ENCODE results near the gene TNS3. TPM values are rescaled to one million over a fixed set of nuclear protein-coding genes. Genes with fewer than 3 reads are reported as not detected.

Gene TNS3
- total RNA-seq, 1 donor from 2014 or later = 210 TPM

DNA sequence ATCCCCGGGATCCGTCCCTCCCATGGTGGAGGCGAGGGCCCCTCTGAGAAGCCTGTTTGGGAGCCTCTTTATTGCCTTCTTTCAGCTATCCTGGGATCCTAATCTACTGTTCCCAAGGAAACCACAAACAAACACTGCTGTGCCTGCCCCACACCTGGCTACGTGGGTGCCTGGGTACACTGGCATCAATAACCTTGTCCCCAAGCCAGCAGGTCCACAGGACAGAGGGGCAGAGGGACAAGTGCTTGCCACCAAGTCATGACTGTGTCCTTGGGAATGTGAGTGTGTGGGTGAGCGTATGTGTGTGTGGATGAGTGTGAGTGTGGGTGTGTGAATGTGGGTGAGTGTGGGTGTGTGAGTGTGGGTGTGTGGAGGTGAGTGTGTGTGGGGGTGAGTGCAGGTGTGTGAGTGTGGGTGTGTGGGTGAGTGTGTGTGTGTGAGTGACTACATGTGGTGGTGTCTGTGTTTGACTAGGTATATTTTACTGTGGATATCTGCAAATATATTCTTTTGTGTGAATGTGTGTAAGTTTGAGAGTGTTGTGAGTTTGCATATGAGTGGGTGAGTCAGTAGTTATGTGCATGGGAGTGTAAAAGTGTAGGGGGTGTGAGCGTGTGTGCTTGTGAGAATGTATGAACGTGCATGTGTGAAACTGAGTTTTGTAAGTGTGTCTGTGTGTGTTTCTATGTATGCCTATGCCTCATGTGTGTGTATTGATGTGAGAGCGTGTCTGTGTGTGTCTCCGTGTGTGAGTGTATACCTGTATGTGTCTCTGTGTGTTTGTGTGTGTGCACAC lies 96.1 kb downstream of the TNS3 start:
- DNase-seq (ENCODE audit: low read depth) = peak; percentile 55

DNA sequence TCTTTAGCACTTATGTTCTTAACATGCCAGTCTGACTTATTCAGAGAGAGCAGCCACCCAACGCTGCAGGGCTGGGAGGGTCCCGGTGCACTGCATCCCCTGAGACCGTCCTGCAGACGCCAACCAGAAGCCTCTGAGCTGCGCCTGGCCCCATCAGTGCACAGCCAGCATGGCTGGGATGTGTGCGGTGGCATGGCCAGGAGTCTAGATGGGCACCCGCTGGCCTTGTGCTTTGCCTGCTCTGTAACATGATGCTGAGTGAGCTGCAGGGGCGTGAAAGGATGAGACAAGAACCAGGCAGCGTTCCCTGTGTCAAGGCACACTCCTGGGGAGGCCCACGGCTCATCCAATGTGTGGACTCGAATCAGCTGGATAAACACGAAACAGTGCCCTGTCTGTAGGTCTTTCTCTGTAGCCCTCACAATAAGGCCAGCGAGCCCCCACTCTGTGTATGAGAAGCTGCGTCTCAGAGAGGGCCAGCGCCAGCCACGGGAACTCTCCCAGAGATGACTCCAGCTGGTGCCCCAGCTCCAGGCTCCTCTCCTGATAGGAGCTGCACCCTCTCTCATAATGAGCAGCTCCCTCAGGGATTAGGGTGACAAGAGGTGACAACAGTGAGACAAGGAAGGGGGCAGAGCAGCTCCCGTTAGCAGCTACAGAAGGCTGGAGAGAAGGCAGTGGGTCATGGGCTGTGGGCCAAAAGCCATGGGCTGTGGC lies 96.8 kb downstream of the TNS3 start:
- DNase-seq (ENCODE audit: low read depth) = no peak

DNA sequence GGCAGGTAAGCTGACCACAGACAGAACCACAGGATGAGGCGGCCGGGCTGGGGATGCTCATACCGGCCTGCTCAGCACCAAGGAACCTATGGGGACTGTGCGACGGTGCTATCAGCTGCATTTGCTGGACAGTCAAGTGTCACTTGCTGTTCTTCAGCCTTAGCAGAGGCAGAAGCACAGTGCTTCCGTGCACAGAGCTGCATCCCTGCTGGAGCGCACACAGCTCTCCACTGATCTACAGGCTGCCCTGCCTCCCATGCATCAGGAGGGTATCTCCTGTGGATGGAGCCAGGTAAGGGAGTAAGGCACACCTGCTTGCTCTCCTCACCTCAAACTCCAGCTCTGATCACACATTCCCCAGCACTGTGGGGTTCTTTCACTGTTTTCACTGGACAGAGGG lies 97.5 kb downstream of the TNS3 start:
- no peak for DNase-seq (ENCODE audit: low read depth)

DNA sequence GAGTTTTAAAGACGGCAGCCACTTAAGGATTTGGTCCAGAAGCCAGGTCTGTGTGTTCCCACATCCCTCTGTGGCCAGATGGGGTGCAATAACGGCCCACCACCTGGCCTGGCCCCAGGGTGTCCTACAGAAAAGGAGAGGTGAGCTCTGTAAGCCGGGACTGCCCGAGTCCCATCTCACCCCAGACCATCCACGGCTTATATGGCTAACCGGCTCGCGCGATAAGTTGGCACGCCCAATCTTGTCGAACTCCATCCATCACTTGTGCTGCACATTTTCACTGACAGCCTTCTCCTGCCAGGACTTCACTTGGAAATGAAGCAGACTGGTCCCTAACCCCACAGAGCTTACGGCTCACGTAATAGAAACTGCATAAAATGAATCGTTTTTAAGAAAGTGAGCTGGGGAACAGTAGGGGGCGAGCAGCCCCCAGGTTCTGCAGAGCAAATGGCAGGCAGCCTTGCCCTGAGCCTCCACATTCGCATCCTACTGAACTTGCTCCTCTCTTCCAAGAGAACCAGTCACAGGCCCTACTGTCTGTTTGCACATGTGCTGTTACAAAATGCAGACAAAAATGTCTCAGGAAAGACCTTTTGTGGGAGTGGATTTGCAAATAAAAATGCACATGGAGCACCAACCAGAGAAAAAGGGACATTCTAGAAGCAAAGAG lies 98.2 kb downstream of the TNS3 start:
- DNase-seq (ENCODE audit: low read depth) = no peak

DNA sequence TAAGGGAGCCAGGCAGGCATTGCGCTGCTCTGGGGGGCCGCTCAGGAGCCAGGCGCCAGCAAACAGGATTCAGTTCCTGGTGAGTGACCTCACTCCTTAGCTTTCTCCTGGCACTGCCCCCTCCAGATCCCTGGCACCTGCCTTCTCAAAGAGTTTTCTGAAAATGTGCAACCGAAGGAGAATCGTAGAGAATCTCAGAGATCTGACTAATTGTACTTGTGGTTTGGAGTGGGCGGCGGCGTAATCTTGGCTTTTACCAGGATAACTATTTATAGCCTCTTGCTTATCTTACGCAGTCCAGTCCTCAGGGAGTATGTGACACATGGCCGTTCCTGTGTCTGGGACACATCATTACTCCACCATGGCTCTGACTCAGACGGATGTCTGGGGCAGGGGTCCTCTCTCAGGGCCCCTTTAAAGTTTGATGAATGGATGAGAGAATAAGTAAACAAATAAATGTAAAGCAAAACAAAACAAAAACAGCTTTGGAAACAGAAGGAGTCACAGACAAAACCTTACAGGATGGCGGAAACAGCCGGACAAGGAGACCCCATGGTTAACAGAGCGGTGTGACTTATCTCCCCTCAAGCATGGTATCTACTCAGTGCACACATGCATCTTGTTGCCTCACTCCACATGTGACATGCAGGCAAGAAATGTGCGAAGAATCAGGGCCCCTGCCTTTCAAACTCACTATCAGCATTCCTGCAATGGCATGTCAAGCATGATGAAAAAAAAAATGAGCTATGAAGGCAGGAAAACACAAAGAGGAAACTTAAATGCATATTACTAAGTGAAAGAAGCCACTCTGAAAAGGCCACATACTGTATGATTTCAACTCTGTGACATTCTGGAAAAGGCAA lies 99.7 kb downstream of the TNS3 start:
- DNase-seq (ENCODE audit: low read depth) = peak; percentile 94

DNA sequence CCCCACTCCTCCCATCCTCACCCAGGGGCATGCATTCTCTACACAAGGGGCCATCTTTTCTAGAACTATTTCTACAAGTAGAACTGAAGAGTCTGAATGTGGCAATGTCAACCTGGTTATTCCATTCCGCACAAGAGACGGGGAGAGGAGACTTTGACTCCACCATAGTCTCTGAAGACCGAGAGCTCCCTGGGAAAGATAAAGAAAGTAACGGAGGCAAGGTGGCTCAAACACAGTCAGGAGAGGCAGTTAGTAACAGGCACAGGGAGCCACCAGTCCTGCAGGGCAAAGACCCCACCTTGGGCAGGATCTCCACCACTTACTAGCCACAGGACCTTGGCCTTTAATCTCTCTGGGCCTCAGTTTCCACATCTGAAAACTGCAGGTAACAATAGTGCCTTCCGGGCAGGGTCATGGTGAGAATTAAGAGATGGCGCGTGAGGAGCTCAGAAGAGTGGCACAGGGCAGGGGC lies 100.3 kb downstream of the TNS3 start:
- DNase-seq (ENCODE audit: low read depth) = no peak

DNA sequence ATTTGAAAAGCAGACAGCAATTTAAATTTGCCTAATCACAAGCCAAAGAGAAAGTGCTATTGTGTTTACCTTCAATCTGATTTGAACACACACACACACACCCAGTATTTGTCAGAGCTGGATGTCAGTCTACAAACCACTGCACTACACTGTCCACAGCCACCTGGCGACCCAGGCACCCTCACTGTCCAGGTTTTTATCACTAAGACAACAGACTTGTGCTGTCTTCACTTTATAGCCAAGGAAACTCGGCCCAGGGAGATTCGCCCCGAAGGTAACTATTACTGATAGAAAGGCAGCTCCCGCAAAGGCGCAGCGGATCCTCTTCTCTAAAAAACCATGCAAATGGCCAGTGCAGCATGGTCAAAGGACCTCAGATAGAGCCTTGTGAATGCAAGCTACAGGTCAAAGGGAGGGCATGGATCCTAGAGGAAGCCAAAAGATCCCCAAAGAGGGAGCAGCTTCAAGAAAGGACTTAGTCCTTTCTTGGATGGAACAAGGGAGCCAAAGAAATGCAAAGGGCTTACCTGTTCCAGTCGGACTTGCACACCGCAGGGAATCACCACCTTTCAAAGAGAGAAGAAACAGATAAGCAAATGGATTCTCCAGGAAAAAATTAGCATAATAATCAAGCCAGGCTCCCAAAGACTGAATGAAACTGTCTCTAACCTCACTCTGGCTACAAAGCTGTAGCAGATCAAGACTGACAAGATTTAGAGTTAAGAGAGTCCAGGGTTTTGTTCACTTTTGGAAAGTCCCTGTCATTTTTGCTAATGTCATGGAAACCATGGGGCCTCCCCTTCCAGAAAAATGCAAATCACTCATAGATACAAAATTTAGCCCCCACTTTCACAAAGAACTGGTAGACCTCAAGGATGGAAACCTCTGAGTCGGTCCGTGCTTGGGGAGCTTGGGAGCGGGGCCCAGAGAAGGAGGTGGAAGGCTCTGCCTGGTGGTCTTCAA lies 101.1 kb downstream of the TNS3 start:
- no peak for DNase-seq (ENCODE audit: low read depth)

DNA sequence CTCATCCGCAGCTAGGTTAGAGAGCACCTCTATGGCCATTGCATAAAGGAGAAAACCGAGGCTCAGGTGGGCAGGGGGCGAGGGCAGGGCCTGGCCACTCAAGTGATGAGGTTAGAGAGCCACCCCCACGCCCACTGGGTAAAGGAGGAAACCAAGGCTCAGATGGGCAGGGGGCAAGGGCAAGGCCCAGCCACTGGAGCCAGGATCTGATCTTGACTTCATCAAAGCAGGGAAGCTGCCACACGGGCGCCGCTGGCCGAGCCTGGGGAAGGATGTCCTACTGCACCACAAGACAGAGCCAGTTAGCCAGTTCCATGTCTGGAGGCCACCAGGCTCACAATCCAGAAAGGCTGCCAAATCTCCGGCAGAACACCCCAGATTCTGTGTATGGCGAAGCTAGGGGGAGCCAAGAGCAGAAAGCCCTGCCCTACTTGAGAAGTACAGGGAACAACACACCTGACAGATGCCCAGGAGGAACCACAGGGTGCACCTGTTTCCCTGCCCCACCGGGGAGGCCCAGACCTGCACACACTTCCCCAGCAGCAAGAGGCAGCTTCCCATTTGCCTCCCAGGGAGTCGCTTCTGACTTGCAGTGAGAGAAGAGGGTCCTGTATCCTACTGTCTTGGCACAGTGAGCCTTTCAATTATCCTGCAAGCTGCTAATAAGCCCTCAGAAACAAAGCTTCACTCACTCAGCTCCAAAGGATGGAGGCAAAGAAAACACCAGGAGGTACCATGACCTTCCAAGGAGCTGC lies 101.9 kb downstream of the TNS3 start:
- DNase-seq (ENCODE audit: low read depth) = no peak

DNA sequence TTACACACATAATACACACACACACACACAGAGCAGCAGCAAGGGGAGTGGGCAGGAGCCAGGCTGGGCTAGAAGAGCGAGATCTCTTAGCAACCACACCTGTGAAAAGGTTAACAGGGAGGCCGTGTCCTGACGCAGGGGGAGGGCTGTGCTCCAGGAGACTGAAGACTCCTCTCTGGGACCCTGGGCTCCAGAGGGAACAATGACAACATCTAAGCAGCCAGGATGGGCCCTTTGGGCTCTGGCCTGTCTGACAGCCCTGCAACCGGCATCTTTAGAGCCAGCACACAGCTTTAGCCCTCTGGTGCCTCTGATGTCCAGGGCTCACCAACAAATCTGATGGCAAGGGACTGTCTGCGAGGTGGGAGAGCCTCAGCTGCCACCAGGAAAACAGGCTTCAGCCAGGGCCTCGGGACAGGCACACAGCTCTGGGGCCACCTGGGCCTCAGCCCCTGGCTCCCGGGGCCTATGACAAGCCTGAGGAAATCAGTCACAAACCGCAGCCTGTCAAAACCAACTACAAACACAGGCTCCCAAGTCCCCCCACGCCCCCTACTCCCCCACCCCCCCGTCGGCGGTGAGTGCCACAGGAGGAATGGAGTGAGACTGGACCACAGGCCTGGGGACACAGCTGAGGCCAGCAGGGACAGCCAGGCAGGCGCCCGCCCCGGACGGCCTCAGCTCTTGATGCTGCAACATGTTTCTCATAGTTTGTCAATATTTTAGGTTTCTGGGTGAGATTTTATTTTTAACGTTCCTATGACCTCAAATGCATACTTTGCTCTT lies 102.8 kb downstream of the TNS3 start:
- no peak for DNase-seq (ENCODE audit: low read depth)

DNA sequence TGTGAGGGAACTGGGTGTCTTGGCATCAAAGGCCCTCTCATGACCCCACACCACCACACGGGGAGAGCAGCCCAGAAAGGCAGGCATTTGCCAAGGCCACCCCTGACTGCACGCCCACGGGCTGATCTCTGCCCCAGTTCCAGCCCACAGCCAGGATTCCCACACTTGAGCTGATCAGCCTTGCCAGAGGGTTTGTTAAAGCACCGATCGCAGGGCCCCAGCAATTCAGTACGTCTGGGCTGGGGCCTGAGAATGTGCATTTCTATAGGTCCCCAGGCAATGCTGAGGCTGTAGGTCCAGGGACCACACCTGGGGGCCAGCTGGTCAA lies 103.9 kb downstream of the TNS3 start:
- peak; percentile 67 for DNase-seq (ENCODE audit: low read depth)

DNA sequence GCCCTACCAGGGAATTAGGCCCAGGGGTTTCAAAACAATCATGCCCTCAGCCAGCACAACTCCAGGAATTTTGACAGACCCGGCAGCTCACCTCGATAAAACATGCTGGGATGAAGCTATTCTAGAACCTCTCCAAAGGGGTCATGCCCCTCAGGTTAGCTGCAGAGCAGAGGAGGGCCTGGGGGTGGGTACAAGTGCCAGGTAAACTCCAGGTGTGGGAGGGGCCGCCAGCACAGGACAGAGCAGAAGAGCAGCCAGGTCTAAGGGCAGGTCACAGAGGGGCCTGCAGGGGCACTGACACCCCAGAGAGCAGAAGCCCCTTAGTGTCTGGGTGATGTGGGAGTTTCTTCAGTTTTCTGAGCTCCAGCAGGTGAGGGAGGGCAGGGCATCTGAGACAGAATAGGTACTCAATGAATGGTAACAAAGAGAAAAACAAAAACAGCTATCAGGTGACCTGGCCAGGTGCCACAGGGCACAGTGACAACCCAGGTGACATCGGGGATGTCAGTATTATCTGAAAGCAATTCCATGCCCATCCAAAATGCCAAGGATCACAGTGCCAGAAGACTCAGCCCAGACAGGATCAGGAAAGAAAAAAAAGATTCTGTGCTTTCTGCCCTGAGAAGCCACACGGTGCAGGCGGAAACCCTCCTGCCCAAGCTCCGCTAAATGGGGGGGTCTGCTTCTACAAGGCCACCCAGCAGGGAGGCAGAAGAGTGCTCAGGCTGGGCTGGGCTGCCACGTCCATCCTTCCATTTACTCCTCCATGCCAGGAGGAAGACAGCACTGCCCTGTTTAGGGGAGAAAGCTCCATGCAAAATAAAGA lies 104.5 kb downstream of the TNS3 start:
- DNase-seq (ENCODE audit: low read depth) = no peak

DNA sequence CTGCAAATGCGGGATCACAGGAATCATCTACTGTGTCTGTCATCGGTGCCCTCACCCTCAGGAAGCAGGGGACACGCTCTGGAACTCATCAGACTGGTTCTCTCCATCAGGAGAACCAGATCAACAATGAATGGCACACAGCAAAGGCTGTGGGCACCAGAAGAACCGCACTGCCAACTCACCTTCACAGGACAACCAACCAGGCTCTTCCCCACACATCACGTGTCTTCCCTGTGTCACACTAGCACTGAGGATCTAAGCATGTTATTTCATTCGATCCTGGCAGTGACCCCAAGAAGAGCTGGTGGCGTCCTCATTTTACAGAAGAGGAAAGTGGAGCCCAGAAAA lies 106.1 kb downstream of the TNS3 start:
- DNase-seq (ENCODE audit: low read depth) = no peak

DNA sequence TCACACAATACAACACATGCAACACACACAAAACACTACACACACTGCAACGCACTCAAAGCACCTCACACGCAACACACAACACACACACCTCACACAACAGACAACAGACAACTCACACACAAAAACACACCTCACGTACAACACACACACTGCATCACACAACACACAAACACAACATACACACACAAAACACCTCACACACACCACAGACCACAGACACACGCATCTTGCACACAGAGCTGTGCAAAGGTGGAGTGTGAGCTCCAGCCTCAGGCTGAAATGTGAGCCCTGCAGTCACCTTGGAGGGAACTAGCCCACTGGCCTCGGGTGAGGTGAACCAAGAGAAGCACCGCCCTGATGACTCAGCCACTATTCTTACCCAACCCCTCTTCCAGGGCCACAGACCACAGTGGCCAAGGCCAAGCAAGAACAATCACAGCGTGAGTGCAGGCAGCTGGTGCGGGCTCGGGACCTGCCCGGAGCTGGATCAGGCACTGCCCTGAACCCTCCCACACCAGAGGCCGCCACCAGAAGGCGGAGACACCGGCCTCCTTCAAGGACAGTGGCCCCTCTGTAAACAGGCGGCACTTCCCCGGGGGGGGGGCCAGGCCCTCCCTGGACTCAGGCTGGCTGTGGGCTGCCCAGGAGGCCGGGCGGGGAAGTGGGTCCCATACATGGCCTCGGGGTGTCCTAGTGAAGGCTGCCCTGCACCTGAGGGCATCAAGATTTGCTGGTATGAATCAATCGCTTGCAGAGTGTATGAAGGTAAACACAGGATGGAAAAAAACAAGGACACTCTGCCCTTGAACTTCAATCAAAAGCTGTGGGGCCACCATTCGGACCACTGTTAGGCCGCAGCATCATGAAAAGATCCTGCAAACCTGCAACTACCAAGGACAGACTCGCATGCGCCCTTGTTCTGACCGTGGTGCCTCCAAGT lies 106.7 kb downstream of the TNS3 start:
- DNase-seq (ENCODE audit: low read depth) = peak; percentile 98

DNA sequence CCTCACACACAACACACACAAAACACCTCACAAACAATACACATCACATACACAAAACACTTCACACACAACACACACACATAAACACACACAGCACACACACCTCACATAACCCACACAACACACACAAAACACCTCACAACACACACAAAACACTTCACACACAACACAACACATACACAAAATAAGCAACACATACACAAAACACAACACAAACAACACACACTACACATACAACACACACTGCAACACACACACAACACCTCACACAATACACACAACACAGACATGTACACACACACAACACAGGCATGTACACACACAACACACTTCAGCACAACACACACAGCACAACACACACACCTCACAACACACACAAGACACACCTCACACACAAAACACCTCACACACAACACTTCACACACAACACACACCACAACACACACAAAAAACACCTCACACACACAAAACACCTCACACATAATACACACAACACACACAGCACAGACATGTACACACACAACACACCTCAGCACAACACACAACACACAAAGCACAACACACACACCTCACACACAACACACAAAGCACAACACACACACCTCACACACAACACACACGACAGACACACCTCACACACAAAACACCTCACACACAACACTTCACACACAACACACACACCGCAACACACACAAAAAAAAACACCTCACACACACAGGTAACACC lies 107.5 kb downstream of the TNS3 start:
- no peak for DNase-seq (ENCODE audit: low read depth)

DNA sequence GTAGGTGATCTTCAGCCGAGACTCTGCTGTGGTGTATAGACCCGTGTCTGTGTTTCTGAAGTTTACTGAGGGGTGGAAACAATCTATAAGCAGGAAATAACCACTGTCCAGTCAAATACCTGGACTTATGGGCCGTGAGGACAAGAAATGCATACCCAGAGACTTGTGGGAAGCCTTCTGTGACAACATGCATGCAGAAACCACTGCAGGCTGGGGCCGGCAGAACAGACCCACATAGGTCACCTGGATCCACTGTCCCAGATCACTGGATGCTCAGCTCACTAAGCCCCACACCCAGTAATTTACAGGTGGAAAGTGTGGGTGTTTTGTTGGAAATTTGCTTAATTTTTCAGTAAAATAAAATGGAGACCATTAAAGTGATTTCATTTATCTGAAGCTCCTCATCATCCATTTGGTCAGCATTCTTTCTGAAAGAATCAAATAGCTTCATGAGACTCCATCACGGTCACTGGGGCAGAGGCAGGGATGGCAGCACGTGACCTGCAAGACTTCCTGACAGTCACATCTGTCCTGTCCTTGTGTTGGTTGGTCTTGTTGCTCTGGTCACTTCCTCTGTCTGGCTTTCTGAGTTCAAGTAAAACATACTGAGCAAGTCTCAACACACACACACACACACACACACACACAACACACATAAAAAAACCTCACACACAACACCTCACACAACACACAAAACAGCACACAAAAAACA lies 108.3 kb downstream of the TNS3 start:
- DNase-seq (ENCODE audit: low read depth) = no peak

All from renal cortical epithelial cell (primary cell).